Measurements from ENCODE around the gene SFTA2.

Gene SFTA2

DNA sequence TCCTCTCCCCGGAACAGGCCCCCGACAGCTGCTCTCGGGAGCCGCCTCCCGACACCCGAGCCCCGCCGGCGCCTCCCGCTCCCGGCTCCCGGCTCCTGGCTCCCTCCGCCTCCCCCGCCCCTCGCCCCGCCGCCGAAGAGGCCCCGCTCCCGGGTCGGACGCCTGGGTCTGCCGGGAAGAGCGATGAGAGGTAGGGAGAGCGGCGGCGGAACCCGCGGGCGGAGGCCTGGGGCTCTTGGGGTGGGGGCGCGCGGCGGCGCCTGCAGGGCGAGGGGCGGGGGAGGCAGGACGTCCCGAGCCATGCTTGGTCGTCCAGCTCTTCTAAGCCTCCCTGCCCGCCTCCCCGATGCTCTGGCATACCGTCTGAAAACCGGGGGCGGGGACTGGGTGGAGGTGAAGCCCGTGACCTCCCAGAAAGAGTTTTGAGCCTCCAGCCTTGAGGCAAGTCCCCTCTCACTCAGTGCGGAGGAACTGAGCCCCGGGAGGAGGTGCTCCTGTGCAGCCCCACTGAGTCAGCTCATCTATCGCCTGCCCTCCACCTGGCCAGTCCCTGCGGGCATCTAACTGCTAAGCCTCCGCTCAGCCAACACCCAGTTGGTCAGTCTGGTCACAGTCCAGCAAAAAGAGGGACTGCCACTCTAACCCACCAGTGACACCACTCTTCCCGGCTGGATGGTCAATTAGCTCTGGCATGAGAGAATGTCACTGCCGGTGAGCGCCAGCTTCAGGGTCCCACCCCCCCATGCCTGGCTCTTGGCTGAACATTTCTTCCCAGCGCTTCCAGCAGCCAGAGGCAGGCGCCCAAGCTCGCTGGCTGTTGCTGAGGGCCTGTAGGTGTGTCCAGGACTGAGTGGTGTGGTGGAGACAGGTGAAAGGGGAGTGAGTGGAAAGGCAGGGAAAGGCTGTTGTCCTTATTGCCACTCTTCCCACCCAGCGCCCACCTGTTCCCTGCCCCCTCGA is 47.2 kb downstream of the SFTA2 start:
- ATAC-seq, result peak; percentile 43
- TF ChIP-seq CSRNP3 (CRISPR knock-in tag; IDR thresholded peaks at IDR 0.05) (no peak), RARB (CRISPR knock-in tag; IDR thresholded peaks at IDR 0.05) (no peak), BACH2 (CRISPR knock-in tag; IDR thresholded peaks at IDR 0.05; ENCODE audit: borderline replicate concordance) (no peak), CREB5 (CRISPR knock-in tag; IDR thresholded peaks at IDR 0.05; ENCODE audit: low read depth) (no peak), ZFP3 (CRISPR knock-in tag; IDR thresholded peaks at IDR 0.05) (no peak), ZFP30 (CRISPR knock-in tag; IDR thresholded peaks at IDR 0.05) (no peak), PATZ1 (CRISPR knock-in tag; IDR thresholded peaks at IDR 0.05; ENCODE audit: borderline replicate concordance) (no peak), GLIS3 (CRISPR knock-in tag; IDR thresholded peaks at IDR 0.05) (no peak), ZC3H10 (CRISPR knock-in tag; IDR thresholded peaks at IDR 0.05) (no peak), ZNF8 (CRISPR knock-in tag; IDR thresholded peaks at IDR 0.05) (no peak), SNAI2 (CRISPR knock-in tag; IDR thresholded peaks at IDR 0.05) (no peak), ESRRG (CRISPR knock-in tag; IDR thresholded peaks at IDR 0.05) (no peak), TCF4 (CRISPR knock-in tag; IDR thresholded peaks at IDR 0.05; ENCODE audit: borderline replicate concordance) (no peak), OSR1 (CRISPR knock-in tag; IDR thresholded peaks at IDR 0.05) (no peak), CSDC2 (CRISPR knock-in tag; IDR thresholded peaks at IDR 0.05) (no peak)

GRCh38 chr6:30883685-30884520 is 48.1 kb downstream of the SFTA2 start, which contains the start of gene DDR1:
Gene DDR1 (plus strand): TSS chr6:30884519. CDS start chr6:30888730, 4,211 bp downstream.
- ATAC-seq, result peak; percentile 49
- no peak for TF ChIP-seq ESRRG (CRISPR knock-in tag; IDR thresholded peaks at IDR 0.05)
- no peak for TF ChIP-seq CREB5 (CRISPR knock-in tag; IDR thresholded peaks at IDR 0.05; ENCODE audit: low read depth)
- no peak for TF ChIP-seq SNAI2 (CRISPR knock-in tag; IDR thresholded peaks at IDR 0.05)
- TF ChIP-seq TCF4 (CRISPR knock-in tag; IDR thresholded peaks at IDR 0.05; ENCODE audit: borderline replicate concordance), result no peak
- TF ChIP-seq OSR1 (CRISPR knock-in tag; IDR thresholded peaks at IDR 0.05), result no peak
- no peak for TF ChIP-seq CSRNP3 (CRISPR knock-in tag; IDR thresholded peaks at IDR 0.05)
- no peak for TF ChIP-seq PPARA (CRISPR knock-in tag; IDR thresholded peaks at IDR 0.05; ENCODE audit: borderline replicate concordance)
- TF ChIP-seq ZC3H10 (CRISPR knock-in tag; IDR thresholded peaks at IDR 0.05), result no peak
- TF ChIP-seq ZFP3 (CRISPR knock-in tag; IDR thresholded peaks at IDR 0.05), result no peak
- TF ChIP-seq ARNTL (CRISPR knock-in tag; IDR thresholded peaks at IDR 0.05; ENCODE audit: borderline replicate concordance, low read depth), result no peak
- TF ChIP-seq PATZ1 (CRISPR knock-in tag; IDR thresholded peaks at IDR 0.05; ENCODE audit: borderline replicate concordance), result no peak
- no peak for TF ChIP-seq GLIS3 (CRISPR knock-in tag; IDR thresholded peaks at IDR 0.05)
- TF ChIP-seq, protein P1, sequence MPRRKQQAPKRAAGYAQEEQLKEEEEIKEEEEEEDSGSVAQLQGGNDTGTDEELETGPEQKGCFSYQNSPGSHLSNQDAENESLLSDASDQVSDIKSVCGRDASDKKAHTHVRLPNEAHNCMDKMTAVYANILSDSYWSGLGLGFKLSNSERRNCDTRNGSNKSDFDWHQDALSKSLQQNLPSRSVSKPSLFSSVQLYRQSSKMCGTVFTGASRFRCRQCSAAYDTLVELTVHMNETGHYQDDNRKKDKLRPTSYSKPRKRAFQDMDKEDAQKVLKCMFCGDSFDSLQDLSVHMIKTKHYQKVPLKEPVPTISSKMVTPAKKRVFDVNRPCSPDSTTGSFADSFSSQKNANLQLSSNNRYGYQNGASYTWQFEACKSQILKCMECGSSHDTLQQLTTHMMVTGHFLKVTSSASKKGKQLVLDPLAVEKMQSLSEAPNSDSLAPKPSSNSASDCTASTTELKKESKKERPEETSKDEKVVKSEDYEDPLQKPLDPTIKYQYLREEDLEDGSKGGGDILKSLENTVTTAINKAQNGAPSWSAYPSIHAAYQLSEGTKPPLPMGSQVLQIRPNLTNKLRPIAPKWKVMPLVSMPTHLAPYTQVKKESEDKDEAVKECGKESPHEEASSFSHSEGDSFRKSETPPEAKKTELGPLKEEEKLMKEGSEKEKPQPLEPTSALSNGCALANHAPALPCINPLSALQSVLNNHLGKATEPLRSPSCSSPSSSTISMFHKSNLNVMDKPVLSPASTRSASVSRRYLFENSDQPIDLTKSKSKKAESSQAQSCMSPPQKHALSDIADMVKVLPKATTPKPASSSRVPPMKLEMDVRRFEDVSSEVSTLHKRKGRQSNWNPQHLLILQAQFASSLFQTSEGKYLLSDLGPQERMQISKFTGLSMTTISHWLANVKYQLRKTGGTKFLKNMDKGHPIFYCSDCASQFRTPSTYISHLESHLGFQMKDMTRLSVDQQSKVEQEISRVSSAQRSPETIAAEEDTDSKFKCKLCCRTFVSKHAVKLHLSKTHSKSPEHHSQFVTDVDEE (CRISPR knock-in tag; IDR thresholded peaks at IDR 0.05), result no peak
- no peak for TF ChIP-seq BACH2 (CRISPR knock-in tag; IDR thresholded peaks at IDR 0.05; ENCODE audit: borderline replicate concordance)
- TF ChIP-seq TOX (CRISPR knock-in tag; IDR thresholded peaks at IDR 0.05; ENCODE audit: borderline replicate concordance), result no peak
- TF ChIP-seq ZNF8 (CRISPR knock-in tag; IDR thresholded peaks at IDR 0.05), result no peak
- no peak for TF ChIP-seq CSDC2 (CRISPR knock-in tag; IDR thresholded peaks at IDR 0.05)
- TF ChIP-seq, protein P2, sequence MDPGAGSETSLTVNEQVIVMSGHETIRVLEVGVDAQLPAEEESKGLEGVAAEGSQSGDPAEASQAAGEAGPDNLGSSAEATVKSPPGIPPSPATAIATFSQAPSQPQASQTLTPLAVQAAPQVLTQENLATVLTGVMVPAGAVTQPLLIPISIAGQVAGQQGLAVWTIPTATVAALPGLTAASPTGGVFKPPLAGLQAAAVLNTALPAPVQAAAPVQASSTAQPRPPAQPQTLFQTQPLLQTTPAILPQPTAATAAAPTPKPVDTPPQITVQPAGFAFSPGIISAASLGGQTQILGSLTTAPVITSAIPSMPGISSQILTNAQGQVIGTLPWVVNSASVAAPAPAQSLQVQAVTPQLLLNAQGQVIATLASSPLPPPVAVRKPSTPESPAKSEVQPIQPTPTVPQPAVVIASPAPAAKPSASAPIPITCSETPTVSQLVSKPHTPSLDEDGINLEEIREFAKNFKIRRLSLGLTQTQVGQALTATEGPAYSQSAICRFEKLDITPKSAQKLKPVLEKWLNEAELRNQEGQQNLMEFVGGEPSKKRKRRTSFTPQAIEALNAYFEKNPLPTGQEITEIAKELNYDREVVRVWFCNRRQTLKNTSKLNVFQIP (CRISPR knock-in tag; IDR thresholded peaks at IDR 0.05; ENCODE audit: borderline replicate concordance, low read depth), result no peak
- TF ChIP-seq ZFP30 (CRISPR knock-in tag; IDR thresholded peaks at IDR 0.05), result no peak
- no peak for TF ChIP-seq ZNF70 (CRISPR knock-in tag; IDR thresholded peaks at IDR 0.05)

Measured in SK-N-SH treated with all-trans-retinoic acid at 6 μM for 48 hours (cell line).